ENCODE results near the gene PKHD1.

DNA sequence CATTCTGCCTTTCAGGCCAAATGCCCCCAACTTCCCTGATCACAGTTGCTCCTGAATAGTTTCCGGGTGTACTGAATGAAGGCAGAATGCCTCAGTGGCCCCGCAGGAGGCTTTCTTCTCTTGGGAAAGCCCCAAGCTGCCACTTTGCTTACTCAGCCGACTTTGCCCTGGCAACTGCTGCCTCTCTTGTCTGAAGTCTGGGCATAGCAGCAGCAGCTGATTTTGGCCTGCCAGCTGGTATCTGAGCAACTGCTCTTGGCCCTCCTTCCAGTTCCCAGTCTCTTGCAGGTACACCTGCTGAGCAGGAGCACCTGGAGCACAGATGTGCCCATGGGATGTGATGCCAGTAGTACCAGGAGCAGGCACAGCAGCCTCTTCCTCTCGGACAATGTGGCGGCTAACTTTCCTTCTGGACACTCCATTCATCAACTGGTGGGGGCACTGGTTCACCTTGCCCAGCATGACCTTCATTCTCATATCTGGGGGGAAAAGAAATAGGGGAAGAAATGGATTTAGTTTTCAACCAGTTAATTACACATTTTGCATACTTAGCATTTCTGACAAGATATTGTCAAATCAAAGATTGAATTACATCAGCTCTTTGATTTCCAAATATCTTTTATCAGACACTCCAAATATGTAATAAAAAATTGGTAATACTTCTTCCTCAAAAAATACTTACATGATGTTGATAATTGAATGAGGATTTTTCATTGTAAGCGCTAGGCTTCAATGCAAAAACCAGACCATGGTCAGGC, 468.2 kb downstream of the PKHD1 start:
- TF ChIP-seq, protein P1, sequence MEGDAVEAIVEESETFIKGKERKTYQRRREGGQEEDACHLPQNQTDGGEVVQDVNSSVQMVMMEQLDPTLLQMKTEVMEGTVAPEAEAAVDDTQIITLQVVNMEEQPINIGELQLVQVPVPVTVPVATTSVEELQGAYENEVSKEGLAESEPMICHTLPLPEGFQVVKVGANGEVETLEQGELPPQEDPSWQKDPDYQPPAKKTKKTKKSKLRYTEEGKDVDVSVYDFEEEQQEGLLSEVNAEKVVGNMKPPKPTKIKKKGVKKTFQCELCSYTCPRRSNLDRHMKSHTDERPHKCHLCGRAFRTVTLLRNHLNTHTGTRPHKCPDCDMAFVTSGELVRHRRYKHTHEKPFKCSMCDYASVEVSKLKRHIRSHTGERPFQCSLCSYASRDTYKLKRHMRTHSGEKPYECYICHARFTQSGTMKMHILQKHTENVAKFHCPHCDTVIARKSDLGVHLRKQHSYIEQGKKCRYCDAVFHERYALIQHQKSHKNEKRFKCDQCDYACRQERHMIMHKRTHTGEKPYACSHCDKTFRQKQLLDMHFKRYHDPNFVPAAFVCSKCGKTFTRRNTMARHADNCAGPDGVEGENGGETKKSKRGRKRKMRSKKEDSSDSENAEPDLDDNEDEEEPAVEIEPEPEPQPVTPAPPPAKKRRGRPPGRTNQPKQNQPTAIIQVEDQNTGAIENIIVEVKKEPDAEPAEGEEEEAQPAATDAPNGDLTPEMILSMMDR (IDR thresholded peaks at IDR 0.05; ENCODE audit: low read length), result no peak
- no peak for TF ChIP-seq EZH2 (IDR thresholded peaks at IDR 0.05; ENCODE audit: borderline replicate concordance, low read length)

All from OCI-LY1 (cell line).